Endothelial cell of hepatic sinusoid (primary cell): ENCODE measurements around the gene DAZAP1.

ENCODE experiments used
- in situ Hi-C: cut with HindIII; loops from 2 replicates; pipeline ENCODE4 v1.10.0; 2017; ENCODE audit warnings: low sequenced_read_pairs

The DAZAP1 gene

GRCh38 chr19:1407528-1408299 lies at the start of gene DAZAP1:
TSS of gene DAZAP1 (plus strand) at chr19:1407586. CDS start at chr19:1407774, 188 bp downstream.
- in situ Hi-C loops, result no loop called here

GRCh38 chr19:1360126-1360817 lies 47.1 kb upstream of the DAZAP1 start:
- in situ Hi-C loops, result no loop called here

GRCh38 chr19:1360818-1361461 lies 46.4 kb upstream of the DAZAP1 start:
- in situ Hi-C loops, result no loop called here

- in situ Hi-C loops, result no loop called here
Observed at GRCh38 chr19:1361601-1362386, 45.6 kb upstream of the DAZAP1 start.

GRCh38 chr19:1362387-1363257 lies 44.8 kb upstream of the DAZAP1 start:
- in situ Hi-C loops, result no loop called here

- in situ Hi-C loops, result no loop called here
Observed at GRCh38 chr19:1363599-1363998, 43.8 kb upstream of the DAZAP1 start.

- in situ Hi-C loops, result no loop called here
Observed at GRCh38 chr19:1364070-1364704, 43.2 kb upstream of the DAZAP1 start.

GRCh38 chr19:1365319-1366269 lies 41.8 kb upstream of the DAZAP1 start:
- in situ Hi-C loops, result no loop called here

- in situ Hi-C loops, result no loop called here
Observed at GRCh38 chr19:1366296-1366695, 41.1 kb upstream of the DAZAP1 start.

- in situ Hi-C loops, result no loop called here
Observed at GRCh38 chr19:1366899-1367870, 40.2 kb upstream of the DAZAP1 start.

GRCh38 chr19:1369214-1369805 lies 38.1 kb upstream of the DAZAP1 start:
- in situ Hi-C loops, result no loop called here

GRCh38 chr19:1370579-1371361 lies 36.6 kb upstream of the DAZAP1 start:
- in situ Hi-C loops, result loop anchor here (5.0 kb wide), 3 partner anchors 42 to 88 kb away; no protein-coding TSS in a partner anchor

- in situ Hi-C loops, result loop anchor here (5.0 kb wide), 3 partner anchors 39 to 91 kb away; no protein-coding TSS in a partner anchor
Observed at GRCh38 chr19:1373042-1373533, 34.3 kb upstream of the DAZAP1 start.

GRCh38 chr19:1373534-1374249 lies 33.7 kb upstream of the DAZAP1 start:
- in situ Hi-C loops, result loop anchor here (5.0 kb wide), 3 partner anchors 39 to 91 kb away; no protein-coding TSS in a partner anchor

- in situ Hi-C loops, result loop anchor here (5.0 kb wide), 3 partner anchors 38 to 92 kb away; no protein-coding TSS in a partner anchor
Observed at GRCh38 chr19:1374250-1374577, 33.2 kb upstream of the DAZAP1 start.
